IMR-90 (cell line): ENCODE results near the gene ESRRB. TPM values are rescaled to one million over a fixed set of nuclear protein-coding genes. Genes with fewer than 3 reads are reported as not detected.

Experiments
- ATAC-seq: fragments of 200-7000 bp; cut with Tn5 transposase; 2 replicates; pipeline ENCODE4 v1.9.1; 2020; ENCODE audit warnings: low read depth, mild to moderate bottlenecking, moderate library complexity
- BruUV-seq: library from RNA; stranded (reverse); fragments of 400-500 nt; replicated peaks from 2 replicates; lab custom pipeline; 2021; lab: Mats Ljungman, UMichigan
- CTCF ChIA-PET: fragments of 300-600 bp; formaldehyde crosslinking; extraction: SDS; loops from one replicate; lab custom pipeline; 2021; ENCODE audit warnings: antibody characterized with exemption; lab: Yijun Ruan, JAX
- POLR2A ChIA-PET: fragments of 300-600 bp; sonication (Branson Sonifier 250); formaldehyde crosslinking; loops from one replicate; lab custom pipeline; 2022; ENCODE audit warnings: antibody characterized with exemption; ENCODE audit not compliant: unreplicated experiment; lab: Charles Lee
- DNase-seq: peaks from one replicate; pipeline ENCODE4 v3.0.0; 2013
- H2AFZ ChIP-seq: replicated peaks from 2 replicates; pipeline ENCODE3; 2013; ENCODE audit warnings: low read length, mild to moderate bottlenecking; ENCODE audit not compliant: poor library complexity
- H2AK5ac ChIP-seq: 2 replicates; pipeline ENCODE4 v1.6.1; 2013; ENCODE audit warnings: low read depth, low read length, inconsistent platforms
- H2AK9ac ChIP-seq: replicated peaks from 2 replicates; pipeline ENCODE3; 2013; ENCODE audit warnings: mild to moderate bottlenecking, low read depth, low read length, moderate library complexity; ENCODE audit not compliant: poor library complexity
- H2BK120ac ChIP-seq: 2 replicates; pipeline ENCODE4 v1.6.1; 2013; ENCODE audit warnings: low read depth, low read length, inconsistent platforms
- H2BK15ac ChIP-seq: 3 replicates; pipeline ENCODE4 v1.6.1; 2013; ENCODE audit warnings: low read depth, low read length, inconsistent platforms
- H2BK20ac ChIP-seq: 2 replicates; pipeline ENCODE4 v1.6.1; 2013; ENCODE audit warnings: low read depth, mild to moderate bottlenecking, inconsistent platforms, low read length, moderate library complexity
- H2BK5ac ChIP-seq: 2 replicates; pipeline ENCODE4 v1.6.1; 2013; ENCODE audit warnings: mild to moderate bottlenecking, low read depth, low read length, inconsistent platforms; ENCODE audit not compliant: poor library complexity, severe bottlenecking
- H3K14ac ChIP-seq: replicated peaks from 2 replicates; pipeline ENCODE4 v1.6.1; 2013; ENCODE audit warnings: low read depth, low read length, inconsistent platforms
- H3K18ac ChIP-seq: 2 replicates; pipeline ENCODE4 v1.6.1; 2013; ENCODE audit warnings: low read depth, low read length, control low read depth
- H3K23ac ChIP-seq: 2 replicates; pipeline ENCODE4 v1.6.1; 2013; ENCODE audit warnings: low read depth, low read length, inconsistent platforms
- H3K27ac ChIP-seq: 2 replicates; pipeline ENCODE4 v1.5.1; 2013; ENCODE audit warnings: mild to moderate bottlenecking, control low read depth, low read length; ENCODE audit not compliant: insufficient read depth
- H3K27me3 ChIP-seq: 2 replicates; pipeline ENCODE4 v1.6.1; 2013; ENCODE audit warnings: low read length; ENCODE audit not compliant: control insufficient read depth, insufficient read depth
- H3K36me3 ChIP-seq: 2 replicates; pipeline ENCODE4 v1.6.1; 2013; ENCODE audit warnings: low read length, mixed read lengths; ENCODE audit not compliant: control insufficient read depth, insufficient read depth
- H3K4ac ChIP-seq: 2 replicates; pipeline ENCODE4 v1.6.1; 2013; ENCODE audit warnings: low read depth, low read length, inconsistent platforms
- H3K4me1 ChIP-seq: 2 replicates; pipeline ENCODE4 v1.6.1; 2013; ENCODE audit warnings: low read length, mixed read lengths; ENCODE audit not compliant: control insufficient read depth, insufficient read depth
- H3K4me2 ChIP-seq: 2 replicates; pipeline ENCODE4 v1.6.1; 2013; ENCODE audit warnings: low read depth, mild to moderate bottlenecking, control low read depth, low read length, moderate library complexity
- H3K4me3 ChIP-seq: 2 replicates; pipeline ENCODE4 v1.5.1; 2013; ENCODE audit warnings: low read depth, mild to moderate bottlenecking, control low read depth, low read length, moderate library complexity; ENCODE audit not compliant: insufficient read depth
- H3K56ac ChIP-seq: 2 replicates; pipeline ENCODE4 v1.6.1; 2013; ENCODE audit warnings: low read length, inconsistent platforms; ENCODE audit not compliant: insufficient read depth; ENCODE audit errors: extremely low read depth
- H3K79me1 ChIP-seq, 2 experiments: 2 replicates each; pipeline ENCODE4 v1.6.1; 2013; ENCODE audit warnings: low read length in 2 of 2, inconsistent platforms in 1 of 2, low read depth in 1 of 2
- H3K9ac ChIP-seq: 2 replicates; pipeline ENCODE4 v1.6.1; 2013; ENCODE audit warnings: low read depth, low read length, control low read depth
- H3K9me1 ChIP-seq: 2 replicates; pipeline ENCODE4 v1.6.1; 2013; ENCODE audit warnings: low read length, inconsistent platforms; ENCODE audit not compliant: insufficient read depth
- H3K9me3 ChIP-seq: 2 replicates; pipeline ENCODE4 v1.6.1; 2013; ENCODE audit warnings: low read length; ENCODE audit not compliant: control insufficient read depth, insufficient read depth
- H4K20me1 ChIP-seq: 2 replicates; pipeline ENCODE4 v1.6.1; 2013; ENCODE audit warnings: low read length, inconsistent platforms; ENCODE audit not compliant: insufficient read depth
- H4K5ac ChIP-seq: 2 replicates; pipeline ENCODE4 v1.6.1; 2013; ENCODE audit warnings: mild to moderate bottlenecking, low read depth, low read length, control low read depth
- H4K8ac ChIP-seq, 2 experiments: 2 replicates each; pipeline ENCODE4 v1.6.1; 2013; ENCODE audit warnings: low read depth in 2 of 2, low read length in 2 of 2, control low read depth in 1 of 2, inconsistent platforms in 1 of 2
- H4K91ac ChIP-seq: 2 replicates; pipeline ENCODE4 v1.6.1; 2013; ENCODE audit warnings: low read depth, low read length, inconsistent platforms; ENCODE audit not compliant: insufficient read depth
- BHLHE40 ChIP-seq: fragments of 150-350 bp; IDR thresholded peaks from 2 replicates; pipeline ENCODE4 v1.6.1; 2016; ENCODE audit warnings: mild to moderate bottlenecking, low read depth, low read length
- CEBPB ChIP-seq: IDR thresholded peaks from 2 replicates; pipeline ENCODE4 v1.6.1; 2012; ENCODE audit warnings: low read depth, low read length, improper control_type of control experiment
- CTCF ChIP-seq: conservative IDR thresholded peaks from 2 replicates; pipeline ENCODE4 v1.5.1; 2012; ENCODE audit warnings: mild to moderate bottlenecking, low read depth, low read length, improper control_type of control experiment
- ELK1 ChIP-seq: fragments of 150-350 bp; IDR thresholded peaks from 2 replicates; pipeline ENCODE4 v1.6.1; 2016; ENCODE audit warnings: low read depth, mild to moderate bottlenecking, low read length, moderate library complexity, borderline replicate concordance
- MAFK ChIP-seq: IDR thresholded peaks from 2 replicates; pipeline ENCODE4 v1.6.1; 2012; ENCODE audit warnings: low read depth, low read length, improper control_type of control experiment
- MAZ ChIP-seq: IDR thresholded peaks from 2 replicates; pipeline ENCODE4 v1.6.1; 2012; ENCODE audit warnings: low read depth, mild to moderate bottlenecking, low read length, improper control_type of control experiment, moderate library complexity, borderline replicate concordance
- MXI1 ChIP-seq: IDR thresholded peaks from 2 replicates; pipeline ENCODE4 v1.6.1; 2012; ENCODE audit warnings: low read depth, mild to moderate bottlenecking, low read length, moderate library complexity, borderline replicate concordance
- POLR2A ChIP-seq: IDR thresholded peaks from 2 replicates; pipeline ENCODE4 v1.6.1; 2012; ENCODE audit warnings: mild to moderate bottlenecking, low read depth, low read length
- RAD21 ChIP-seq: IDR thresholded peaks from 2 replicates; pipeline ENCODE4 v1.6.1; 2012; ENCODE audit warnings: low read length, improper control_type of control experiment
- RCOR1 ChIP-seq: IDR thresholded peaks from 2 replicates; pipeline ENCODE4 v1.6.1; 2012; ENCODE audit warnings: mild to moderate bottlenecking, low read length, improper control_type of control experiment; ENCODE audit not compliant: insufficient replicate concordance
- RFX5 ChIP-seq: IDR thresholded peaks from 2 replicates; pipeline ENCODE4 v1.8.0; 2012; ENCODE audit warnings: low read depth, mild to moderate bottlenecking, low read length, moderate library complexity
- SMC3 ChIP-seq: fragments of 150-350 bp; IDR thresholded peaks from 2 replicates; pipeline ENCODE4 v1.6.1; 2016; ENCODE audit warnings: low read depth, mild to moderate bottlenecking, antibody characterized with exemption, low read length, moderate library complexity
- WGBS, 2 experiments: methylation state at CpG; one replicate each; pipeline versions ENCODE4 v1.1.5 to v1.1.7; 2013; ENCODE audit warnings: missing lambda C conversion rate in 2 of 2; ENCODE audit not compliant: insufficient read length in 1 of 2; ENCODE audit errors: extremely low coverage in 2 of 2; 5-methylcytosine and 5-hydroxymethylcytosine counted together
- dilution Hi-C: fragments of 300-500 bp; cut with HindIII; formaldehyde crosslinking; loops from one replicate; pipeline ENCODE4 v1.14.3; 2018; ENCODE audit warnings: low sequenced_read_pairs; ENCODE audit not compliant: unreplicated experiment
- in situ Hi-C: fragments of 300-500 bp; cut with MboI; formaldehyde crosslinking; loops from 3 replicates; pipeline ENCODE4 v1.14.3; 2019; ENCODE audit warnings: low sequenced_read_pairs, inconsistent platforms, mixed read lengths
- intact Hi-C: fragments of 100-400 bp; cut with micrococcal nuclease; formaldehyde crosslinking; loops from 2 replicates; pipeline ENCODE4 v1.10.0; 2022
- polyA plus RNA-seq, 3 experiments: library from polyadenylated mRNA; depleted of rRNA; stranded (reverse); fragments of >200 nt; gene quantifications; 2 replicates each; pipeline ENCODE4 v1.2.3, GENCODE V29; 2012; ENCODE audit warnings: low replicate concordance in 1 of 3
- total RNA-seq: library from RNA; depleted of rRNA; stranded (reverse); fragments of >200 nt; gene quantifications from 2 replicates; pipeline ENCODE4 v1.2.3, GENCODE V29; 2012

Gene ESRRB
- total and polyA plus RNA-seq, 2 of the 4 experiments (the other 2 are of a cell fraction), result not detected

DNA sequence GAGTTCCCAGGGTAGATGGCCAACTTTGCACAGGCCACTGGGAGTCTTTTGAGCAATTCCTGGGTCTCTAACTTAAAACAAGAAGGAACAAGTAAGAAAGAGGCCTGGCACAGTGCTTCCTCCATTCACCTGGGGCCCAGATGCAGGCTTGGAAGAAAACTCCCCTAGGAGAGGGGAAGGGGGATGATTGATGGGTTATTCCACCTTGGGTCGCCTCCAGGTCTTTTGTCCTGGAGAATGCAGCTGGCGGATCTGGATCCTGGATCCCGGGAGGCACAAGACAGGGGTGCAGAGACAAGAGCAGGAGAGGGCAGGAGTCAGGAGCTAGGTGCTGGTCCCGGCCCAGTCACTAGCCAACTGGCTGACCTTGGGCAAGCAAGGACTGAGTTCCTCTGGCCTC is 74.5 kb downstream of the ESRRB start:
- H2BK15ac ChIP-seq, result no peak overlapping the region
- BruUV-seq, result no TSS peak
- no peak overlapping the region for H2BK120ac ChIP-seq
- intact Hi-C loops (no loop called here), in situ Hi-C loops (no loop called here), dilution Hi-C loops (no loop called here)
- H3K27ac ChIP-seq, result no peak overlapping the region
- H4K5ac ChIP-seq, result no peak overlapping the region
- ChIA-PET POLR2A (no interaction called here), CTCF (no interaction called here)
- H3K23ac ChIP-seq, result no peak overlapping the region
- H3K4me1 ChIP-seq, result no peaks in the 10 kb centered on the region
- no peak overlapping the region for H3K4me3 ChIP-seq
- no peak overlapping the region for H2AFZ ChIP-seq
- H3K27me3 ChIP-seq, result peaks cover 4% of the 10 kb centered on the region
- H3K18ac ChIP-seq, result no peak overlapping the region
- TF ChIP-seq CTCF, result no peak
- TF ChIP-seq SMC3, result no peak
- no peak for TF ChIP-seq RFX5
- no peak for TF ChIP-seq MAZ
- TF ChIP-seq CEBPB, result no peak
- no peak for TF ChIP-seq MAFK
- TF ChIP-seq ELK1, result no peak
- TF ChIP-seq MXI1, result no peak
- no peak for TF ChIP-seq RCOR1
- no peak for TF ChIP-seq POLR2A
- TF ChIP-seq BHLHE40, result no peak
- no peak for TF ChIP-seq RAD21
- 0% methylated on average over 1 of the region's 4 CpGs; no CpG with 5 or more reads in 1 of the 2 experiments for WGBS, 2 experiments
- DNase-seq (no peak), ATAC-seq (no peak)
- no peak overlapping the region for H4K8ac ChIP-seq
- no peak overlapping the region for H3K4ac ChIP-seq
- H2BK5ac ChIP-seq, result no peak overlapping the region
- H3K14ac ChIP-seq, result no peak overlapping the region
- H4K91ac ChIP-seq, result no peak overlapping the region
- no peak overlapping the region for H2BK20ac ChIP-seq
- no peak overlapping the region for H3K9ac ChIP-seq
- H2AK9ac ChIP-seq, result no peak overlapping the region
- no peaks in the 10 kb centered on the region for H3K79me1 ChIP-seq
- H3K36me3 ChIP-seq, result no peaks in the 10 kb centered on the region
- H3K9me1 ChIP-seq, result no peaks in the 10 kb centered on the region
- H4K20me1 ChIP-seq, result no peaks in the 10 kb centered on the region
- H3K4me2 ChIP-seq, result no peak overlapping the region
- H3K56ac ChIP-seq, result no peak overlapping the region
- H2AK5ac ChIP-seq, result no peak overlapping the region
- H3K9me3 ChIP-seq, result no peaks in the 10 kb centered on the region
